Tongue (tissue), 2 donors: ENCODE results near the gene RTF2. TPM values are rescaled to one million over a fixed set of nuclear protein-coding genes. Genes with fewer than 3 reads are reported as not detected.
"Not testable (repeated sequence)": the region's sequence is repeated elsewhere in the genome, so short reads cannot be mapped to it uniquely, and the experiment has no call there.

Experiments used
- DNase-seq: peaks from one replicate; pipeline ENCODE4 v3.0.0-alpha.2; 2015
- total RNA-seq: library from RNA; depleted of rRNA; stranded (reverse); fragments of >200 nt; gene quantifications from one replicate; pipeline ENCODE4 v1.2.3, GENCODE V29; 2014

Gene RTF2
- total RNA-seq, 1 donor from 2014 or later, result 64.0 TPM

- no peak for DNase-seq
Measured at GRCh38 chr20:56501116-56501515, 32.7 kb downstream of the RTF2 start.

DNA sequence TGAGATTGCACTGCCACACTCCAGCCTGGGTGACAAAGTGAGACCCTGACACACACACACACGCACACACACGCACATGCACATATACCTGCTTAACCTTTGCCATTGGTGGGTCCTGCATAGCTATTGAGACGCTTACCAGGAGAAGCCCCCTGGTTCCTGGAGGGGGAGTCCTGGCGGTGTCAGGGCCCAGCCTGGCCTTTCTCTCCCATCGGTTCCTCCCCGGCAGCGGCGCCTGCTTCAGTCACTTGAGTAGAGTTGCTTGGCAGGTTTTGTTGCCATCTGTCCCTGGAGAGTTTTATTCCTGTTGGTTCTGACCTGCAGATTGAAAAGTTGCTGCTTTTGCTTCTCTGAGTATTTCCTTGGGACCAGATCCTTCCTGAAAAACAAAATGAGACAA is 35.5 kb downstream of the RTF2 start:
- no peak for DNase-seq

DNA sequence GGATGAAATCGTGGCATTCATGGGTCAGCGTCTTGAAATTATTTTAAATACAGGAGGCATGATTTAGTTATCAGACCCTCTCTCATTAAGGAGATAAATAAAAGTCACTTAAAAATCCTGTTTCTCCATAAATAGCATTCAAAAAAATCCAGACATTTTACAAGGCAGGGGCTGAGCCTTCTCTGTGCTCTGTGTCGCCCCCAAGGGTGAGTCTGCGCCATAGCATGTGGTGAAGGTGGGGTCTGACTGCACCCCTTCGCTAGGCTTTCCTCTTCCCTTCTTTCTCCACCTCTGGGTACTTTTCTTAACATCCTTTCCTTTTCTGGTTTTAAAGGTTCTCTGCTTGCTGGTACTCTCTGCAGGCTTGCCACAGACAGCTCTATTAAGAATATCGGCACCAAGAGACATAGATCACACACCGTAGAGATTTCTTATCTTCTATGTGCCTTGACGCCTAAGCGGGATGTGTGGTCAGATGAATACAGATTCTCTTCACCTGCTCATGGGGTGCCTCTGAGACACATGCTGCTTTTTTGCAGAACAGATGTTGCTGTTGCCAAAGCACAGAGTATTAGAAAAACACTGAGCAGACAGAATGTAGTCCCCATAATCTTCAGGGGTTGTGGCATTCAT is 36.1 kb downstream of the RTF2 start:
- DNase-seq, result no peak

DNA sequence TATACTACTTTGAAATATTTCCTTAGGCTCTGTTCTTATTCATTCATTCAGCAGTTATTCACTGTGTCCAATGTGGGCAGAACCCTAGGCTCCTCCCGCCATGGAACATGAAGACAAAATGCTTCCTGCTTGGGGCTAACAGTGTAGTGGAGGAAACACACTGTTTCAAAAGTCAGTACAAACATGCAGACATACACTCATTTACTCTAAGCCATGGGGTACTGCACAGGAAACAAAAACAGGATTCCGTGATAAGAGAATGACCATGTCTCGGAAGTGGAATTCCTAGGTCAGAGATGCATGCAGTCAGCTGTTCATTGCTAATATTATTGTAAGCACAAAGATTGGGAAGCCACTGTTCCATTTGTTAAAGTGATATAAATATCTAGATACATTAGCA is 37.7 kb downstream of the RTF2 start:
- no peak for DNase-seq

GRCh38 chr20:56511926-56512325 is 43.5 kb downstream of the RTF2 start:
- DNase-seq, result no peak

DNA sequence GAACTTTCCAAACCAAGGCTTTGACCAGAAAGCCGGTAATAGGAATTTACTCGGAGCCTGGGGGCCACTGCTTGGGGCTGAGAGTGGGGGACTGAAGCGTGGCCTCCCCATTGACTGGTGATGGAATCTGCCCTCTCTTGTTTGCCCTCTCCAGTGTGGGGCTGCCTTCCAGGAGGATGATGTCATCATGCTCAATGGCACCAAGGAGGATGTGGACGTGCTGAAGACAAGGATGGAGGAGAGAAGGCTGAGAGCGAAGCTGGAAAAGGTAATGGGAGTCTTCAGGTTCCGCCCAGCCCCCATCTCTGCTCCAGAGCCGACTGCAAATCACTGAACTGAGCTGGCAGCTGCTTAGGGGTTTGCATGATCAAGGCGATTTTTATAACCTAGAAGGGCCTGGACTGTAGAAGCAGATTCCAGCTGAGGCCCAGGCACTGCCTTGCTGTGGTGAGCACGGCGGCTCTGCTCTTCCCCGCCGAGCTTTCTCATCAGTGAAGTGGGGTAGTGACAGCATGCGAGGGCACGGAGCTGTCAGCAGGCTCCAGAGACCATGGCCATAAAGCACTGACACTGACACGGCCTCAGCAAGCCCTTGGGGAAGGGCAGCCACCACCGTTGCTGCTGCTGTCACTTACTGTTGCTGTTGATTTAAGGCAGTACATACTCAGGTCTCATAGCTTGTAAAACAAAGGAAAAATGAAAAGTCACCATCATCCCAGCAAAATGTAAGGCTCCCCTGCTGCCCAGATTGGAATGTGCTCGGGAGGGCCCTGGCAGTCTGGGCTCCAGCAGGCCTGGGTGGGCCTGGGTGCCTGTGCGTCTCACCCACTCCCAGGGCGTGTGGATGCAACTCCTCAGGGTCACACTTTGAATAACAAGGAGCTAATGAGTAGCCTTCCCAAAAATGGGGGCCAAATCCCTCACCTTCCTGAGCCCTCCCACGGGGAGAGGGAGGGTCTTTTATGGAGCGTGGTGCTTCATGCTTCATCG is 45.0 kb downstream of the RTF2 start:
- peak; percentile 28 for DNase-seq

- no peak for DNase-seq
Measured at GRCh38 chr20:56516631-56517030, 48.2 kb downstream of the RTF2 start.

GRCh38 chr20:56517211-56517610 is 48.8 kb downstream of the RTF2 start:
- DNase-seq, result no peak

- no peak for DNase-seq
Measured at GRCh38 chr20:56517641-56518040, 49.2 kb downstream of the RTF2 start.

- DNase-seq, result no peak
Measured at GRCh38 chr20:56518126-56518525, 49.7 kb downstream of the RTF2 start.

GRCh38 chr20:56518721-56519398 is 50.4 kb downstream of the RTF2 start:
- DNase-seq, result no peak

DNA sequence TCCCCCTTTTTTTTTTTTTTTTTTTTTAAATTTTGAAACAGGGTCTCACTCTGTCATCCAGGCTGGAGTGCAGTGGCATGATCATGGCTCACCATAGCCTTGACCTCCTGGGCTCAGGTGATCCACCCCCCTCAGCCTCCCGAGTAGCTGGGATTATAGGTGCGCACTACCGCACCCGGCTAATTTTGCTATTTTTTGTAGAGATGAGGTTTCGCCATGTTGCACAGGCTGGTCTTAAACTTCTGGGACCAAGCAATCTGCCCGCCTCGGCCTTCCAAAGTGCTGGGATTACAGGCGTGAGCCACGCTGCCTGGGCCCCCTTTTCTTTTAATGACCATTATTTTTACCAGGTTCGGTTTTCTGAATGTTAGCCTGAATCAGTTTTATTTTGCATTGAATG is 51.1 kb downstream of the RTF2 start:
- DNase-seq, result no peak

GRCh38 chr20:56520180-56520579 is 51.8 kb downstream of the RTF2 start:
- DNase-seq, result no peak

GRCh38 chr20:56520746-56521354 is 52.4 kb downstream of the RTF2 start:
- not testable (repeated sequence) for DNase-seq

GRCh38 chr20:56522311-56522710 is 53.9 kb downstream of the RTF2 start:
- DNase-seq, result no peak

GRCh38 chr20:56524444-56524843 is 56.0 kb downstream of the RTF2 start, which contains the start of gene FAM209A:
TSS of gene FAM209A (plus strand) at chr20:56524744. CDS start at chr20:56524809, 65 bp downstream.
- DNase-seq, result not testable (repeated sequence)

DNA sequence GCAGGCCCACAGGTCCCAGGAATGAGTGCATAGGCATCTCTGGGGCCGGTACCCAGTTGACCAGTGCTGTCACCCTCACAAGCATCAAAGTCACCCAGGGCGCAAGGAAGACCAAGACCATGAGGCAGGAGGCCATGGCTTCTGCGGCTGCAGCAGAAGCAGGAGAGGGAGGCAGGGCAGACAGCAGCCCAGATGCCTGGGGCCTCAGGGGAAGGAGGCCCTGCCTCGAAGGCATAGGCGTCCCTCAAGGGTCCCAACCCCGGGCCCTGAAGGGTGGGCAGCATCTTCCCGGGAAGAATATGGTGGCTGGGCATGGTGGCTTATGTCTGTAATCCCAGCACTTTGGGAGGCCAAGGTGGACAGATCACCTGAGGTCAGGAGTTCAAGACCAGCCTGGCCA is 59.1 kb downstream of the RTF2 start:
- DNase-seq, result no peak

DNA sequence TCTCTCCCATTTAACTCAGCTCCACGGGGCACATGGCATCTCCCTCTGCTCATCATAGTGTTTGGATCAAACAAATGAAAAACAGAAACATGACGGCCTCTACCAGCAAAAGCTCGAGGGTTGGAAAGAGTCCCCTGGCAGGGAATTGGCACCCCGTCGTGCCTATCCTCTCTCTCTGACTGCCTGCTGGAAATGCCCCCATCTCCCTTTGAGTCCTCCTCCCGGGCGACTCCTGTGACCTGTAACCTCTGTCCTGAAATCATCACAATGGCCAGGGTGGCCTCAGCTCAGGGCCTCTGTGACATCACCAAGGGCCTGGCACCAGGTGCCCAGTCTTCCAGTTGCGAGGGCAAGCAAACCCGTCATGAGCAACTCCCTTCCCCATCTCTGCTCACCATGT is 64.5 kb downstream of the RTF2 start, which contains the start of gene FAM209B:
Gene FAM209B (plus strand): TSS at position 301 of the 400 bp plus-strand sequence. CDS start 96 bp downstream, at position 397.
- not testable (repeated sequence) for DNase-seq

- no peak for DNase-seq
Measured at GRCh38 chr20:56537997-56538396, 69.6 kb downstream of the RTF2 start.

GRCh38 chr20:56540415-56540814 is 72.0 kb downstream of the RTF2 start:
- DNase-seq, result no peak

DNA sequence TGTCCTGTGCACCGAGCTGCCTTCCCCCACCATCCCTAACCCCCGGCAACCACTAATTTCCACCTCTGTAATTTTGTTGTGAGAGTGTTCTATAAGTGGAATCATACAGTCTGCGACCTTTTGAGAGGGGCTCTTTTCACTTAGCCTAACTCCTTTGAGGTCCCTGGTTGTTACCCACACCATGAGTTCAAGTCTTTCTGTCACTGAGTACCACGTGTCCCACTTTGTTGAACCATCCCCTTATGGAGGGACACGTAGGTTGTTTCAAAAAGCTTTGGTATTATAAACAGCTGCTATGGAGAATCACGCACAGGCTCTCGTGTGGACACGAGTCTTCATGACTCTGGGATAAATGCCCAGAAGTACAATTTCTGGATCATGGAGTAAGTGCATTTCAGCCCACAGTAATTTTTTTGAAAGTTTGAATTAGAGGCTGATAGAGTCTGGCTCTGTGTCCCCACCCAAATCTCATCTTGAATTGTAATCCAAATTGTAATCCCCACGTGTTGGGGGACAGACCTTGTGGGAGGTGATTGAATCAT is 74.1 kb downstream of the RTF2 start:
- DNase-seq, result no peak

GRCh38 chr20:56551571-56551970 is 83.1 kb downstream of the RTF2 start:
- no peak for DNase-seq
